ENCODE measurements around the gene GNMT.

DNA sequence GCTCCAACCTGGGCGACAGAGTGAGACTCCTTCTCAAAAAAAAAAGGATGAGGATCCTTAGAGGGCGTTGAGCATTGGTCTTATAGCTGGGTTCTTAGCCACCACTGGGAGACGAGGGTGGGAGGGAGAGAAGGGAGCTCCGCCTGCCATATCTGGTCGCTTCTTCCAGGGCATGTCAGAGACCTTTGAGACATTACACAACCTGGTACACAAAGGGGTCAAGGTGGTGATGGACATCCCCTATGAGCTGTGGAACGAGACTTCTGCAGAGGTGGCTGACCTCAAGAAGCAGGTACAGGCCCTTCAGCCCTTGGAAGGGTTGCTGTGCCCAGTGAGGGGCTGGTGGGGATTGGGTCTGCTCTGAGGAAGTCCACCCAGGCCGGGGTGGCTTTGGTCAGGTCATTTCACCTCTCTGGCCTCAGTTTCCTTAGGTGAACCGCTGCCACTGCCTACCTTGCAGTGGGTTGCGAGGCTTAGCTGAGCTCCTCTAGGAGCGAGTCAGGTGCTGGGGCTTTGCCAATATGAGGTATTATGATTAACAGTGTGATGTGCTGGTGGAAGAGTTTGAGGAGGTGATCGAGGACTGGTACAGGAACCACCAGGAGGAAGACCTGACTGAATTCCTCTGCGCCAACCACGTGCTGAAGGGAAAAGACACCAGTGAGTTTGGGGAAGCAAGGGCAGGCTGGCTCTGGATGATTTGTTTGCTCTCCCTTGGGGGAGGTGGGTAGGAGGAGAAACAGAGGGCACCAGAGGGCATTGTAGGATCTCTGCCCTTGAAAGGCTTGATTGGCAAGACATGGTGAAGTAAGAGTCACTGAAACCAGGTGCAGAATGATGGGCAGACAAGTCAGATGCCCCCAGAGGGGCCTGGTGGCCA lies 22.8 kb upstream of the GNMT start:
- TF ChIP-seq, protein P1, sequence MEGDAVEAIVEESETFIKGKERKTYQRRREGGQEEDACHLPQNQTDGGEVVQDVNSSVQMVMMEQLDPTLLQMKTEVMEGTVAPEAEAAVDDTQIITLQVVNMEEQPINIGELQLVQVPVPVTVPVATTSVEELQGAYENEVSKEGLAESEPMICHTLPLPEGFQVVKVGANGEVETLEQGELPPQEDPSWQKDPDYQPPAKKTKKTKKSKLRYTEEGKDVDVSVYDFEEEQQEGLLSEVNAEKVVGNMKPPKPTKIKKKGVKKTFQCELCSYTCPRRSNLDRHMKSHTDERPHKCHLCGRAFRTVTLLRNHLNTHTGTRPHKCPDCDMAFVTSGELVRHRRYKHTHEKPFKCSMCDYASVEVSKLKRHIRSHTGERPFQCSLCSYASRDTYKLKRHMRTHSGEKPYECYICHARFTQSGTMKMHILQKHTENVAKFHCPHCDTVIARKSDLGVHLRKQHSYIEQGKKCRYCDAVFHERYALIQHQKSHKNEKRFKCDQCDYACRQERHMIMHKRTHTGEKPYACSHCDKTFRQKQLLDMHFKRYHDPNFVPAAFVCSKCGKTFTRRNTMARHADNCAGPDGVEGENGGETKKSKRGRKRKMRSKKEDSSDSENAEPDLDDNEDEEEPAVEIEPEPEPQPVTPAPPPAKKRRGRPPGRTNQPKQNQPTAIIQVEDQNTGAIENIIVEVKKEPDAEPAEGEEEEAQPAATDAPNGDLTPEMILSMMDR (IDR thresholded peaks at IDR 0.05; ENCODE audit: insufficient read depth, low read length), result no peak
- no peak for TF ChIP-seq SPI1 (IDR thresholded peaks at IDR 0.05; ENCODE audit: borderline replicate concordance, low read depth)

All from HL-60 (cell line).